H9 (cell line): ENCODE data around the gene C19orf85. TPM values are rescaled to one million over a fixed set of nuclear protein-coding genes. Genes with fewer than 3 reads are reported as not detected.

ENCODE experiments used
- DNase-seq: peaks from one replicate; pipeline ENCODE4 v3.0.0-alpha.2; 2017
- H2AFZ ChIP-seq: one replicate; pipeline ENCODE4 v1.6.1; 2013; ENCODE audit warnings: mild to moderate bottlenecking, low read length, control low read depth, moderate library complexity
- H2AK5ac ChIP-seq: 2 replicates; pipeline ENCODE4 v1.6.1; 2013; ENCODE audit warnings: low read length, control low read depth, mixed read lengths; ENCODE audit not compliant: insufficient read length
- H2BK120ac ChIP-seq: one replicate; pipeline ENCODE4 v1.6.1; 2013; ENCODE audit warnings: low read depth, mild to moderate bottlenecking, low read length, control low read depth, inconsistent platforms; ENCODE audit not compliant: poor library complexity, severe bottlenecking
- H2BK12ac ChIP-seq: 2 replicates; pipeline ENCODE4 v1.6.1; 2013; ENCODE audit warnings: low read length, control low read depth, mixed read lengths, low read depth; ENCODE audit not compliant: insufficient read length
- H2BK15ac ChIP-seq: 2 replicates; pipeline ENCODE4 v1.6.1; 2013; ENCODE audit warnings: low read depth, low read length, control low read depth
- H2BK20ac ChIP-seq: one replicate; pipeline ENCODE4 v1.6.1; 2013; ENCODE audit warnings: low read depth, mild to moderate bottlenecking, low read length, control low read depth, inconsistent platforms; ENCODE audit not compliant: poor library complexity, severe bottlenecking
- H2BK5ac ChIP-seq: 2 replicates; pipeline ENCODE4 v1.6.1; 2013; ENCODE audit warnings: low read length, control low read depth, mixed read lengths; ENCODE audit not compliant: insufficient read length
- H3K14ac ChIP-seq: 2 replicates; pipeline ENCODE4 v1.6.1; 2013; ENCODE audit warnings: low read length, control low read depth; ENCODE audit not compliant: insufficient read depth
- H3K18ac ChIP-seq: 2 replicates; pipeline ENCODE4 v1.6.1; 2013; ENCODE audit warnings: low read depth, mild to moderate bottlenecking, mixed read lengths, low read length, control low read depth; ENCODE audit not compliant: insufficient read length
- H3K23ac ChIP-seq: 2 replicates; pipeline ENCODE4 v1.6.1; 2013; ENCODE audit warnings: low read length, control low read depth, mixed read lengths, low read depth; ENCODE audit not compliant: insufficient read length
- H3K23me2 ChIP-seq: 2 replicates; pipeline ENCODE4 v1.6.1; 2013; ENCODE audit warnings: low read depth, mild to moderate bottlenecking, mixed read lengths, low read length, control low read depth; ENCODE audit not compliant: insufficient read length, poor library complexity, severe bottlenecking
- H3K27ac ChIP-seq: 2 replicates; pipeline ENCODE4 v1.5.1; 2013; ENCODE audit warnings: low read length, control low read depth, mixed read lengths, low read depth; ENCODE audit not compliant: insufficient read length
- H3K27me3 ChIP-seq: 2 replicates; pipeline ENCODE4 v1.6.1; 2013; ENCODE audit warnings: low read length, control low read depth, inconsistent platforms; ENCODE audit not compliant: insufficient read depth
- H3K4ac ChIP-seq: 2 replicates; pipeline ENCODE4 v1.6.1; 2013; ENCODE audit warnings: low read depth, mild to moderate bottlenecking, control low read depth, inconsistent platforms, low read length, moderate library complexity
- H3K4me1 ChIP-seq: 2 replicates; pipeline ENCODE4 v1.6.1; 2013; ENCODE audit warnings: low read length, control low read depth, inconsistent platforms; ENCODE audit not compliant: insufficient read depth
- H3K4me2 ChIP-seq: 2 replicates; pipeline ENCODE4 v1.6.1; 2013; ENCODE audit warnings: low read length, control low read depth, mixed read lengths; ENCODE audit not compliant: insufficient read length, insufficient read depth
- H3K56ac ChIP-seq: 2 replicates; pipeline ENCODE4 v1.6.1; 2013; ENCODE audit warnings: low read depth, mild to moderate bottlenecking, mixed read lengths, low read length, control low read depth; ENCODE audit not compliant: insufficient read length
- H3K79me1 ChIP-seq: 2 replicates; pipeline ENCODE4 v1.6.1; 2013; ENCODE audit warnings: low read depth, mild to moderate bottlenecking, moderate library complexity, low read length, control low read depth, inconsistent platforms; ENCODE audit not compliant: insufficient read depth, poor library complexity, severe bottlenecking
- H3K79me2 ChIP-seq: 2 replicates; pipeline ENCODE4 v1.6.1; 2013; ENCODE audit warnings: low read length, control low read depth, inconsistent platforms; ENCODE audit not compliant: insufficient read depth
- H3K9ac ChIP-seq: 2 replicates; pipeline ENCODE4 v1.6.1; 2013; ENCODE audit warnings: low read length, control low read depth, mixed read lengths; ENCODE audit not compliant: insufficient read length; ENCODE audit errors: extremely low read depth
- H3K9me3 ChIP-seq: one replicate; pipeline ENCODE4 v1.6.1; 2013; ENCODE audit warnings: low read depth, low read length, inconsistent platforms; ENCODE audit not compliant: control insufficient read depth
- H3T11ph ChIP-seq: one replicate; pipeline ENCODE4 v1.6.1; 2013; ENCODE audit warnings: mild to moderate bottlenecking, low read length, control low read depth, inconsistent platforms
- H4K20me1 ChIP-seq: one replicate; pipeline ENCODE4 v1.6.1; 2013; ENCODE audit not compliant: control insufficient read depth, insufficient read length, insufficient read depth
- H4K5ac ChIP-seq: 2 replicates; pipeline ENCODE4 v1.6.1; 2013; ENCODE audit warnings: low read depth, mild to moderate bottlenecking, mixed read lengths, low read length, control low read depth; ENCODE audit not compliant: insufficient read length
- H4K8ac ChIP-seq: replicated peaks from 2 replicates; pipeline ENCODE4 v1.6.1; 2013; ENCODE audit warnings: low read length, control low read depth, mixed read lengths, low read depth; ENCODE audit not compliant: insufficient read length
- H4K91ac ChIP-seq: 2 replicates; pipeline ENCODE4 v1.6.1; 2013; ENCODE audit warnings: low read depth, mild to moderate bottlenecking, moderate library complexity, mixed read lengths, low read length, control low read depth; ENCODE audit not compliant: insufficient read length
- H3K27ac Mint-ChIP-seq, 3 experiments: 2 replicates in 2 of 3; 3 replicates in 1 of 3; pipeline ENCODE4 v1.8.0; 2020 to 2021; ENCODE audit warnings: mixed read lengths in 3 of 3, mild to moderate bottlenecking in 1 of 3, moderate library complexity in 1 of 3
- H3K27me3 Mint-ChIP-seq: 2 replicates; pipeline ENCODE4 v1.8.0; 2021; ENCODE audit warnings: low read depth, mild to moderate bottlenecking, moderate library complexity, mixed read lengths
- H3K36me3 Mint-ChIP-seq, 3 experiments: 2 replicates in 2 of 3; 3 replicates in 1 of 3; pipeline ENCODE4 v1.8.0; 2020 to 2021; ENCODE audit warnings: low read depth in 3 of 3, mixed read lengths in 3 of 3; ENCODE audit not compliant: insufficient read depth in 1 of 3
- H3K4me1 Mint-ChIP-seq, 2 experiments: 2 replicates each; pipeline ENCODE4 v1.8.0; 2020; ENCODE audit warnings: mixed read lengths in 2 of 2
- H3K4me3 Mint-ChIP-seq, 2 experiments: 2 replicates in 1 of 2; 3 replicates in 1 of 2; pipeline ENCODE4 v1.8.0; 2020 to 2021; ENCODE audit warnings: mild to moderate bottlenecking in 2 of 2, mixed read lengths in 2 of 2, moderate library complexity in 1 of 2
- H3K9me3 Mint-ChIP-seq, 2 experiments: 2 replicates in 1 of 2; 3 replicates in 1 of 2; pipeline ENCODE4 v1.8.0; 2020; ENCODE audit warnings: mild to moderate bottlenecking in 2 of 2, mixed read lengths in 2 of 2, moderate library complexity in 1 of 2
- CTCF ChIP-seq: fragments of 200-600 bp; sonication (generic); conservative IDR thresholded peaks from 3 replicates; pipeline ENCODE4 v1.8.0; 2021; ENCODE audit warnings: antibody characterized with exemption, mild to moderate bottlenecking
- WGBS: extraction: QIAGEN DNeasy Blood & Tissue Kit; methylation state at CpG from one replicate; pipeline ENCODE4 v1.1.7; 2013; ENCODE audit warnings: missing lambda C conversion rate, low lambda C conversion rate, mixed read lengths; ENCODE audit not compliant: insufficient read length; ENCODE audit errors: extremely low coverage; 5-methylcytosine and 5-hydroxymethylcytosine counted together
- total RNA-seq: library from RNA; stranded (reverse); gene quantifications from 2 replicates; pipeline ENCODE4 v1.2.1, GENCODE V29; 2021

C19orf85 gene
- total RNA-seq, 1 experiment from 2014 or later, result 1.2 TPM

- Histone ChIP-seq H3K79me2 (no peaks in the 10 kb centered on the region), H3K23ac (no peak overlapping the region), H4K8ac (no peak overlapping the region), H2BK5ac (no peak overlapping the region), H4K91ac (no peak overlapping the region), H2BK12ac (no peak overlapping the region), H3K4me1 (no peaks in the 10 kb centered on the region), H3K56ac (no peak overlapping the region), H3K4me2 (peak overlapping the region; percentile 0), H3K27ac (no peak overlapping the region), H2BK15ac (no peak overlapping the region), H3K23me2 (no peaks in the 10 kb centered on the region), H2BK120ac (no peak overlapping the region), H3K27me3 (peaks cover 5% of the 10 kb centered on the region), H3K18ac (no peak overlapping the region), H3K9ac (no peak overlapping the region), H2BK20ac (no peak overlapping the region), H2AFZ (no peak overlapping the region), H4K20me1 (no peaks in the 10 kb centered on the region), H2AK5ac (no peak overlapping the region), H3T11ph (no peak overlapping the region), H4K5ac (no peak overlapping the region), H3K79me1 (no peaks in the 10 kb centered on the region), H3K14ac (no peak overlapping the region), H3K4ac (no peak overlapping the region), H3K9me3 (no peaks in the 10 kb centered on the region)
- H3K4me3 Mint-ChIP-seq, result no peak overlapping the region; a peak in 1 of 5 replicates
- H3K4me1 Mint-ChIP-seq, result 0 out of 4 replicates have a peak, but pooled peaks cover 0 to 2% of the 10 kb centered on the region in 2 experiments
- WGBS, result no CpG with 5 or more reads among the region's 13 CpGs
- peaks cover 11 to 19% of the 10 kb centered on the region in 2 experiments for H3K9me3 Mint-ChIP-seq
- no peak overlapping the region for H3K27ac Mint-ChIP-seq
- H3K36me3 Mint-ChIP-seq, result peaks cover 3 to 8% (median 7%) of the 10 kb centered on the region in 3 experiments
- no peak for DNase-seq
- H3K27me3 Mint-ChIP-seq, result peaks cover 68% of the 10 kb centered on the region
- no peak; the same call in 2 of the 3 replicates for TF ChIP-seq CTCF
Observed at GRCh38 chr19:55504252-55504603, 39.7 kb upstream of the C19orf85 start.
